HG02943 (cell line): Measurements from ENCODE around the gene CABP2.
A peak's percentile ranks its signal among the peaks of the same experiment; 100 is the strongest.

Experiments
- ATAC-seq: cut with Tn5 transposase; IDR thresholded peaks from one replicate; pipeline ENCODE4 v1.9.1; 2021; ENCODE audit warnings: mild to moderate bottlenecking, low read depth, moderate library complexity; ENCODE audit not compliant: unreplicated experiment

The CABP2 gene

GRCh38 chr11:67510023-67510345, 13.3 kb downstream of the CABP2 start:
- ATAC-seq = no peak

- peak; percentile 40 for ATAC-seq
Observed at GRCh38 chr11:67508486-67509121, 14.6 kb downstream of the CABP2 start.

- ATAC-seq = peak; percentile 58
Observed at GRCh38 chr11:67507864-67508485, 15.3 kb downstream of the CABP2 start, which contains the start of gene CDK2AP2. CDK2AP2 (minus strand) TSS chr11:67508162; CDS start chr11:67508082, 80 bp downstream.

GRCh38 chr11:67507242-67507863, 15.9 kb downstream of the CABP2 start:
- no peak for ATAC-seq

GRCh38 chr11:67506426-67507051, 16.7 kb downstream of the CABP2 start:
- no peak for ATAC-seq

GRCh38 chr11:67505605-67506396, 17.4 kb downstream of the CABP2 start:
- ATAC-seq = no peak

- ATAC-seq = no peak
Observed at GRCh38 chr11:67504950-67505581, 18.2 kb downstream of the CABP2 start, which contains the start of gene PITPNM1. PITPNM1 (minus strand) TSS chr11:67505363; CDS start chr11:67504180, 1,183 bp downstream.

GRCh38 chr11:67504005-67504949, 19.0 kb downstream of the CABP2 start:
- no peak for ATAC-seq

GRCh38 chr11:67503119-67504004, 19.9 kb downstream of the CABP2 start:
- no peak for ATAC-seq

GRCh38 chr11:67502328-67502979, 20.8 kb downstream of the CABP2 start:
- ATAC-seq = no peak

GRCh38 chr11:67501854-67502253, 21.4 kb downstream of the CABP2 start:
- no peak for ATAC-seq

- ATAC-seq = no peak
Observed at GRCh38 chr11:67500831-67501715, 22.2 kb downstream of the CABP2 start.

- ATAC-seq = no peak
Observed at GRCh38 chr11:67500484-67500821, 22.8 kb downstream of the CABP2 start.

- no peak for ATAC-seq
Observed at GRCh38 chr11:67499808-67500483, 23.3 kb downstream of the CABP2 start.

- ATAC-seq = no peak
Observed at GRCh38 chr11:67498544-67498972, 24.7 kb downstream of the CABP2 start.

- no peak for ATAC-seq
Observed at GRCh38 chr11:67497656-67498291, 25.5 kb downstream of the CABP2 start.
